Fibroblast of mammary gland (primary cell): Measurements from ENCODE around the gene TRIM62.
A peak's percentile ranks its signal among the peaks of the same experiment; 100 is the strongest.

ENCODE experiments used
- DNase-seq: peaks from one replicate; pipeline ENCODE4 v3.0.0-alpha.2; 2010; ENCODE audit warnings: low read depth
- H3K4me3 ChIP-seq: 2 replicates; pipeline ENCODE4 v1.5.1; 2011; ENCODE audit warnings: low read depth, mild to moderate bottlenecking, low read length, moderate library complexity; ENCODE audit not compliant: control insufficient read depth
- TF ChIP-seq, protein P1 (sequence below): conservative IDR thresholded peaks from 2 replicates; pipeline ENCODE4 v1.5.1; 2011; ENCODE audit warnings: low read depth, low read length, inconsistent platforms; ENCODE audit not compliant: control insufficient read depth, insufficient read depth

The TRIM62 gene

DNA sequence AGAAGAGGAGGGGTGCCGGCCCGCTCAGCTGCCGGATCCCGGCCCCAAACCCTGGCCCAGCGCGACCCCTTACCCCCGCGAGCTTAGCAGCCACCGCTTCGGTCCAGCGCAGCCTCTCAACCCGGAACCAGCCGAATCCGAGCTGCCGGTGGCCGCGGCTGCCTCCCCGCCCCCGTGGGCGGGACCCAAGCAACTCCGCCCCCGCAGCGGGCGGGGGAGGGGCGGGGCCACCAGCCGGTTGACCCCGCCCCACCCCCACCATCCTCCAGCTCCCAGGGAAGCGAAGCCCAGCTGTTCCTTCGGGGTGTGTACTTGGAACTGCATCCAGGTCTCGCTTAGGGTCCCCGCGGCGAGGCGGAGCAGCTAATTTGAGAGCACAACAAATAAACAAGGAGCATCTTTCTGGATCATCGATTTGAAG is at the start of gene TRIM62:
Gene TRIM62 (minus strand): TSS at position 123 of the 421 bp plus-strand sequence. CDS start 611 bp downstream, outside the sequence.
- TF ChIP-seq, protein P1, sequence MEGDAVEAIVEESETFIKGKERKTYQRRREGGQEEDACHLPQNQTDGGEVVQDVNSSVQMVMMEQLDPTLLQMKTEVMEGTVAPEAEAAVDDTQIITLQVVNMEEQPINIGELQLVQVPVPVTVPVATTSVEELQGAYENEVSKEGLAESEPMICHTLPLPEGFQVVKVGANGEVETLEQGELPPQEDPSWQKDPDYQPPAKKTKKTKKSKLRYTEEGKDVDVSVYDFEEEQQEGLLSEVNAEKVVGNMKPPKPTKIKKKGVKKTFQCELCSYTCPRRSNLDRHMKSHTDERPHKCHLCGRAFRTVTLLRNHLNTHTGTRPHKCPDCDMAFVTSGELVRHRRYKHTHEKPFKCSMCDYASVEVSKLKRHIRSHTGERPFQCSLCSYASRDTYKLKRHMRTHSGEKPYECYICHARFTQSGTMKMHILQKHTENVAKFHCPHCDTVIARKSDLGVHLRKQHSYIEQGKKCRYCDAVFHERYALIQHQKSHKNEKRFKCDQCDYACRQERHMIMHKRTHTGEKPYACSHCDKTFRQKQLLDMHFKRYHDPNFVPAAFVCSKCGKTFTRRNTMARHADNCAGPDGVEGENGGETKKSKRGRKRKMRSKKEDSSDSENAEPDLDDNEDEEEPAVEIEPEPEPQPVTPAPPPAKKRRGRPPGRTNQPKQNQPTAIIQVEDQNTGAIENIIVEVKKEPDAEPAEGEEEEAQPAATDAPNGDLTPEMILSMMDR, result no peak

DNA sequence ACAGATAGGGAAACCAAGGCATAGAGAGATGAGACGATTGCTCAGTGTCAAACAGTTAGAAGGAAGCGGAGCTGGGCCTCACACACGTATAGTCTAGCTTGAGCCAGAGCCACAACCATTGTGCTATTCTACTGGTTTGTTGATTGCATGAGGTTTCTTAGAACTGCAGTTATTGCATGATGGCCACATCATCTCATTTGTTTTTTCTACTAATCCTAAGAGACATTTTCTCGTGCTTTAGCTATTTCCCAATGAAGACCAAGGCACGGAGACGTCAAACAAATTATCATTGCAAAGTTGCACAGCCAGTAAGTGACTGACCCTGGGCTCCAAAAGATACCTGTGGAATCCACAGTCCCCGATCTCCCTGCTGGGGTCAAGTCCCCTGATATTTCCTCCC is 49.3 kb upstream of the TRIM62 start:
- no peak overlapping the region for H3K4me3 ChIP-seq
- DNase-seq, result no peak
- TF ChIP-seq, protein P1, result no peak

More for the DNA sequence above, at the start of gene TRIM62:
- DNase-seq, result peak; percentile 79
- peak within 1 kb of the TSS; percentile 58 for H3K4me3 ChIP-seq

DNA sequence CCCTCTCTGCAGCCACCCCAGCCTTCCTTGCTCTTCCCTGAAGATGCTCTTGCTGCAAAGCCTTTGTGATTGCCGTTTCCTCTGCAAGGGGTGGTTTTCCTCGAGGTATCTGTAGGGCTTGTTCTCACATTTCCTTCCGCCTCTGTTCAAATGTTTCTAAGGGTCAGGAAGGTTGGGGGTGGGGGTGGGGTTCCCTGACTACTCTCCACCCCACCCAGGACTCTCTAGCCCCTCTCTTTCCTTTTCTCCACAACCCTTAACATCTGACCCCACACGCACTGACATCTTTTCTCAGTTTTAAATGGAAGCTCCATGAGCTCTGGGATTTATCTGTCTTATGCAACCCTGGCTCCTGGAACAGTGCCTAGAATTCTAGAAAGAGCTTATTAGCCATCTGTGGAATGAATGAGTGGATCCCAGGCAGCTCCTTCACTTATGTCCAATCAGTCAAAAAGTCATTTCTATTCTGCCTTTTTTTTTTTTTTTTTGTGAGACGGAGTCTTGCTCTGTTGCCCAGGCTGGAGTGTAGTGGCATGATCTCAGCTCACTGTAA is 47.2 kb upstream of the TRIM62 start:
- no peak overlapping the region for H3K4me3 ChIP-seq
- peak; percentile 93 for DNase-seq
- TF ChIP-seq, protein P1, result no peak

DNA sequence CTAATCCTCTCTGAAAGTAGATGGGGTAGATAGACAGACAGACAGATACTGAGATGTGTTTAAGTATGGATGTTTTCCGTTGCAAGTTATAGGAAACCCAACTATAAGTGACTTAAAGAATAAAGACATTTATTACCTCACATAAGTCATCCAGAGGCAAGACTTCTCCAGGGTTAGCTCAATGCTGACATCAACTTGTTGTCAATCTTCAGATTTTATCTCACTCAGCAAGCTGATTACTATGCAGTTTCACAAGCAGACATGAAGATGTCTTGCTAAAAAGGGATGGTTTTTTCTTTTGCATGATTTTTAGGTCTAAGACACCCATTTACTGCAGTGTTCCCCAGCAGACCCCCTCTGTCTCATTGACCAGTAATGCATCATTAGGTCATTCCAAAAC is 43.7 kb upstream of the TRIM62 start:
- TF ChIP-seq, protein P1, result no peak
- no peak for DNase-seq
- no peak overlapping the region for H3K4me3 ChIP-seq

DNA sequence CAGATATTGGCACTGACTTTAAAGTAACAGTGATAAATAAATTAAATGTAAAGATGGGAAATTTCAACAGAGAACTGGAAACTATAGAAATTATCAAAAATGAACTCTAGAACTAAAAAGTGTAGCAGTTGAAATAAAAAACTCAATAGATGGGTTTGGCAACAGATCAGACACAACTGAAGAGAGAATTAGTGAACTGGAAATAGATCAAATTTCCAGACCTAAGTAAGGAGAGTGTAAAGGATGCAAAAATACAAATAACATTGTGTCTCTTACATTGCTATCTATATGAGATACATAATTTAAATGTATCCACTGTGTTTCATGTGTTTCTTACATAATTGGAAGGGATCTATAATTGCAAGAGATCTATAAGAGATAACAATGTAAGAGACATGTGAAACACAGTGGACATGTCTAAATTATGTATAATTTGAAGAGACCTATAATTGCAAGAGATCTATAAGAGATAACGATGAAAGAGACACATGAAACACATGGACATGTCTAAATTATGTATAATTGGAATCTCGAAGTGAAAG is 42.4 kb upstream of the TRIM62 start:
- TF ChIP-seq, protein P1, result no peak
- H3K4me3 ChIP-seq, result no peak overlapping the region
- no peak for DNase-seq

DNA sequence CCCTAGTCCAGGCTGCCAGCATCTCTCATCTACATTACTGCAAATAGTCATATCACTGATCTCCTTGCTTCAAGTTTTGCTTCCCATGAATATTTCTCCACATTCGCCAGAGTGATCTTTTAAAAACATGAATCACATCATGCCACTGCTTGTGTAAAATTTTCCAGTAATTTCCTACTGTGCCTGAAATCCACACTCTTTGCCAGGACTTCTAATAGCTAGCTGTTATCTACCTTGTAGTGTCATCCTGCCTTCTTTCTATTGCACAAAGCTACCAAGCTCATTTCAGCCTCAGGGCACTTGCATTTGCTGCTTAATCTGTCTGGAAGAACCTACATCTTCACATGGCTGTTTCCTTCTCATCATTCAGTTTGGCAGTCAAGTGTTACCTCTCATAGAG is 40.5 kb upstream of the TRIM62 start:
- TF ChIP-seq, protein P1, result no peak
- no peak overlapping the region for H3K4me3 ChIP-seq
- DNase-seq, result no peak
